Measurements from ENCODE around the gene ZXDC.

ZXDC gene

DNA sequence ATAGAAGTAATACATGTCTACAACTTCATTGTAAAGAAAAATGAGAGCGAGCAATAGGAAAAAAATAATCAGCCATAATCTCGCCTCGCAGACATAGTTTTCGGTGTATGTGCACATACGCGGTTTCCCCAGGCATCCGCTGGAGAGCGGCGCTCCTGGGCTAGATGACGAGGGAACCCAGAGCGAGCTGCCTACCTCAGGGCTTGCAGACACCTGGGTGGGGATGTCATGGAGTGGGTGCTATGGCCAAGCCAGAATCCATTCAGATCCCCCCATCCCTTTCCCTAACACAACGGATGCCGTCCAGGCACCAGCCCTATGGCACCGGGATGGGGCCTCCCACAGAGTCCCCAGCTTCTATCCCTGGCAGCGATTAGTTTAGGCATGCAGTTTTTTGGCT, 85.5 kb downstream of the ZXDC start:
- DNase-seq (ENCODE audit: insufficient read length, low spot score): no peak
- TF ChIP-seq, protein P1, sequence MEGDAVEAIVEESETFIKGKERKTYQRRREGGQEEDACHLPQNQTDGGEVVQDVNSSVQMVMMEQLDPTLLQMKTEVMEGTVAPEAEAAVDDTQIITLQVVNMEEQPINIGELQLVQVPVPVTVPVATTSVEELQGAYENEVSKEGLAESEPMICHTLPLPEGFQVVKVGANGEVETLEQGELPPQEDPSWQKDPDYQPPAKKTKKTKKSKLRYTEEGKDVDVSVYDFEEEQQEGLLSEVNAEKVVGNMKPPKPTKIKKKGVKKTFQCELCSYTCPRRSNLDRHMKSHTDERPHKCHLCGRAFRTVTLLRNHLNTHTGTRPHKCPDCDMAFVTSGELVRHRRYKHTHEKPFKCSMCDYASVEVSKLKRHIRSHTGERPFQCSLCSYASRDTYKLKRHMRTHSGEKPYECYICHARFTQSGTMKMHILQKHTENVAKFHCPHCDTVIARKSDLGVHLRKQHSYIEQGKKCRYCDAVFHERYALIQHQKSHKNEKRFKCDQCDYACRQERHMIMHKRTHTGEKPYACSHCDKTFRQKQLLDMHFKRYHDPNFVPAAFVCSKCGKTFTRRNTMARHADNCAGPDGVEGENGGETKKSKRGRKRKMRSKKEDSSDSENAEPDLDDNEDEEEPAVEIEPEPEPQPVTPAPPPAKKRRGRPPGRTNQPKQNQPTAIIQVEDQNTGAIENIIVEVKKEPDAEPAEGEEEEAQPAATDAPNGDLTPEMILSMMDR (IDR thresholded peaks at IDR 0.05; ENCODE audit: insufficient read depth, missing control alignments): no peak
- no peak for FAIRE-seq

DNA sequence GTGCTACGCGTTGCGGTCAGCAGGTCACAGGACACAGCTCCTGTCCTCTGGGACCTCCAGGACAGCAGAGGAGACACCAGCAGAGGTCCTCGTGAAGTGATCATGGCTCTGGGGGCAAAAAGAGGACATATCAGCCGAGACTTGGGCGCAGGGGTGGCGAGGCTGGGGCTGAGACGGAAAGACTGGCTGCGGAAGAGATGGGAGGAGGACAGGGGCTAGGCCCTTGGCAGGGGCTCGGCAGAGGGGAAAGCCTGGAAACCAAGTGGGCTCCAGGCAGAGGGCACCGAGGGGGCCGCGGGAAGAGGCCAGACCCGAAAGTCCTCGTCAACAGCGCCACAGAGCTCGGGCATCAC, 85.9 kb downstream of the ZXDC start:
- DNase-seq (ENCODE audit: insufficient read length, low spot score): no peak
- TF ChIP-seq, protein P1 (IDR thresholded peaks at IDR 0.05; ENCODE audit: insufficient read depth, missing control alignments): no peak
- no peak for FAIRE-seq

DNA sequence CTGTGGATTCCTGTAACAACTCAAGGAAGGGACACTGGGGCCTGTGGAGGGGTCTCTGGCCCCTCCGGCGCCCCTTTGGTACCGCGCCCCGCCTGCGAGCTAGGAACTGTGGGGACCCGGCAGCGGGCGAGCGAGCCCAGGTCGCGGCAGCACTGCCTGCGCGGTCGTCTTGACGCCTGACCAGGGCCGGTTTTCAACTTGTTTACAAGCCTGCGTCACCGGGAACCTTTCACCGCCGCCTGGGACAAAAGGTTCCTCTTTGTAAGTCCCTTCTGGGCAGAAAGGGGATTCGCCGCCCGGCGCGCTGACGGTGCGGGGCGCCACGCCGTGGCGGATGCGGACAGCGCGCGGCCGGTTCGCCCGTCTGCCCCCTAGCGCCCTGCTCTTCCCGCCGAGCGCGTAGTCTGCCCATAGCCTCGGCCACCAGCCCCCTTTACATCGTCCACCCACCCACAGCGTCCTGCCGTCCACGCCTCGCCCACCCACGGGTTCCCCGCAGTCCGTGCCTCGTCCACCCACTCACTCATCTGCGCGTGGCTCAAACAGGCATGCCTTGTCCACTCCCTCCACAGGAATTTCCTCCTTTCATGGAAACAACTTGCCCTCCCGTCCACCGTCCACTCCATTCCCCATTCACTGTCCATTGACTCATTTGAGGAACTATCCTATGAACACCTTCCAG, 86.4 kb downstream of the ZXDC start:
- TF ChIP-seq, protein P1 (IDR thresholded peaks at IDR 0.05; ENCODE audit: insufficient read depth, missing control alignments): peak; percentile 89
- DNase-seq (ENCODE audit: insufficient read length, low spot score) (peak; percentile 55), FAIRE-seq (no peak)
